Gastrocnemius medialis (tissue), 4 donors: Measurements from ENCODE around the gene DPM3. TPM values are rescaled to one million over a fixed set of nuclear protein-coding genes. Genes with fewer than 3 reads are reported as not detected.
A peak's percentile ranks its signal among the peaks of the same experiment; 100 is the strongest.

ENCODE experiments used
- ATAC-seq, 2 donors: fragments of 150-250 bp; one replicate each; pipeline ENCODE4 v1.9.1; 2016
- DNase-seq, 2 donors: peaks; one replicate each; pipeline ENCODE4 v3.0.0-alpha.2; 2019
- H3K27ac ChIP-seq, 4 donors: fragments of 200-600 bp; sonication (generic); 1 replicate in 1 of 4; 2 replicates in 3 of 4; pipeline ENCODE4 v1.5.1; 2016 to 2018; ENCODE audit warnings: mild to moderate bottlenecking in 2 of 4, moderate library complexity in 1 of 4
- H3K27me3 ChIP-seq, 3 donors: fragments of 200-600 bp; sonication (generic) in 2 of 3; 1 replicate in 1 of 3; 2 replicates in 2 of 3; pipeline versions ENCODE4 v1.5.1 to v1.6.0; 2016 to 2019; ENCODE audit warnings: mild to moderate bottlenecking in 1 of 3, moderate library complexity in 1 of 3
- H3K36me3 ChIP-seq, 2 donors: fragments of 200-600 bp; sonication (generic) in 1 of 2; one replicate each; pipeline ENCODE4 v1.5.1; 2017 to 2018
- H3K4me1 ChIP-seq, 2 donors: fragments of 200-600 bp; sonication (generic) in 1 of 2; one replicate each; pipeline ENCODE4 v1.5.1; 2016 to 2017; ENCODE audit warnings: mild to moderate bottlenecking in 2 of 2
- H3K4me3 ChIP-seq, 4 donors: fragments of 200-600 bp; sonication (generic) in 3 of 4; 1 replicate in 1 of 4; 2 replicates in 3 of 4; pipeline ENCODE4 v1.5.1; 2016 to 2019; ENCODE audit warnings: mild to moderate bottlenecking in 2 of 4
- H3K9me3 ChIP-seq, 3 donors: fragments of 200-600 bp; sonication (generic) in 2 of 3; 1 replicate in 1 of 3; 2 replicates in 2 of 3; pipeline ENCODE4 v1.5.1; 2016 to 2019
- CTCF ChIP-seq, 5 experiments: fragments of 450-650 bp in 3 of 5; fragments of 200-600 bp in 2 of 5; sonication (generic) in 2 of 5; IDR thresholded peaks in 4 of 5; conservative IDR thresholded peaks in 1 of 5; 1 replicate in 4 of 5; 2 replicates in 1 of 5; pipeline ENCODE4 v1.5.1; 2016 to 2019; ENCODE audit warnings: antibody characterized with exemption in 5 of 5, mild to moderate bottlenecking in 3 of 5, moderate library complexity in 3 of 5
- POLR2A ChIP-seq, 2 donors: fragments of 450-650 bp; IDR thresholded peaks; one replicate each; pipeline ENCODE4 v1.6.1; 2017; ENCODE audit warnings: antibody characterized with exemption in 2 of 2, mild to moderate bottlenecking in 2 of 2, moderate library complexity in 2 of 2
- in situ Hi-C, 4 donors: fragments of 200-750 bp; cut with MboI; loops; one replicate each; pipeline versions ENCODE4 v1.15.0 to v1.8.0; 2017; ENCODE audit warnings: low sequenced_read_pairs in 4 of 4
- intact Hi-C: fragments of 100-400 bp; cut with DNase I; formaldehyde crosslinking; loops from one replicate; pipeline ENCODE4 v1.15.1; 2023; ENCODE audit warnings: low total_unique reads
- total RNA-seq, 4 donors: library from RNA; depleted of rRNA; stranded (reverse); fragments of >200 nt; gene quantifications; one replicate each; pipeline versions ENCODE4 v1.1.0 to v1.2.3, GENCODE V29; 2016

The DPM3 gene
- total RNA-seq, 4 donors from 2014 or later = 7.3 to 69.5 (median 57.9) TPM

- no peak for ATAC-seq
- Histone ChIP-seq H3K27ac (peak overlapping the region; percentile 96 to 100 (median 98)), H3K4me3 (peak overlapping the region; percentile 82 to 93 (median 87)), H3K36me3 (peaks cover 0 to 12% of the 10 kb centered on the region in 2 donors), H3K27me3 (peaks cover 3 to 9% (median 6%) of the 10 kb centered on the region in 3 donors), H3K4me1 (peaks cover 59 to 60% of the 10 kb centered on the region in 2 donors), H3K9me3 (no peaks in the 10 kb centered on the region)
- no peak for TF ChIP-seq CTCF (IDR thresholded peaks at IDR 0.05 in 4 of 5, conservative IDR thresholded peaks at IDR 0.05 in 1 of 5)
- TF ChIP-seq POLR2A (IDR thresholded peaks at IDR 0.05) = no peak
- no peak for DNase-seq
- intact Hi-C loops (loop anchor here (2.0 to 10.0 kb wide), 2 partner anchors 38 to 730 kb away; partner anchors contain the start of genes IL6R, KRTCAP2 and TRIM46), in situ Hi-C loops (no loop called here)
Observed at GRCh38 chr1:155134322-155134721, 6.0 kb downstream of the DPM3 start.

- no peak for TF ChIP-seq POLR2A (IDR thresholded peaks at IDR 0.05)
- no peak for TF ChIP-seq CTCF (IDR thresholded peaks at IDR 0.05 in 4 of 5, conservative IDR thresholded peaks at IDR 0.05 in 1 of 5)
- in situ Hi-C loops = no loop called here
- Histone ChIP-seq H3K27ac (peak overlapping the region; percentile 96 to 100 (median 98)), H3K27me3 (peaks cover 4 to 11% (median 6%) of the 10 kb centered on the region in 3 donors), H3K36me3 (peaks cover 0 to 12% of the 10 kb centered on the region in 2 donors), H3K4me3 (no peak overlapping the region), H3K4me1 (peaks cover 54 to 55% of the 10 kb centered on the region in 2 donors), H3K9me3 (no peaks in the 10 kb centered on the region)
- no peak for DNase-seq
- no peak for ATAC-seq
- intact Hi-C loops = loop anchor here (2.0 to 10.0 kb wide), 2 partner anchors 39 to 729 kb away; partner anchors contain the start of genes IL6R, KRTCAP2 and TRIM46
Observed at GRCh38 chr1:155133799-155134281, 6.5 kb downstream of the DPM3 start.

GRCh38 chr1:155131856-155132255 is 8.5 kb downstream of the DPM3 start:
- no peak for ATAC-seq
- intact Hi-C loops = loop anchor here (10.0 kb wide), 1 partner anchor 727 kb away; the partner anchor contains the start of gene IL6R
- H3K4me3 ChIP-seq = peak overlapping the region in 1 of 4 donors; percentile 80

GRCh38 chr1:155131285-155131684 is 9.0 kb downstream of the DPM3 start:
- peak overlapping the region in 3 of 4 donors; percentile 64 to 80 (median 67) for H3K4me3 ChIP-seq
- peaks cover 41 to 59% of the 10 kb centered on the region in 2 donors for H3K4me1 ChIP-seq

More at GRCh38 chr1:155131856-155132255, 8.5 kb downstream of the DPM3 start:
- no peak for TF ChIP-seq POLR2A (IDR thresholded peaks at IDR 0.05)
- no peak for TF ChIP-seq CTCF (IDR thresholded peaks at IDR 0.05 in 4 of 5, conservative IDR thresholded peaks at IDR 0.05 in 1 of 5)
- DNase-seq = no peak
- peaks cover 14 to 30% (median 20%) of the 10 kb centered on the region in 3 donors for H3K27me3 ChIP-seq
- in situ Hi-C loops = no loop called here
- H3K27ac ChIP-seq = peak overlapping the region; percentile 80 to 100 (median 88)
- peaks cover 45 to 60% of the 10 kb centered on the region in 2 donors for H3K4me1 ChIP-seq
- peaks cover 0 to 12% of the 10 kb centered on the region in 2 donors for H3K36me3 ChIP-seq
- H3K9me3 ChIP-seq = no peaks in the 10 kb centered on the region

More at GRCh38 chr1:155131285-155131684, 9.0 kb downstream of the DPM3 start:
- in situ Hi-C loops (no loop called here), intact Hi-C loops (loop anchor here (10.0 kb wide), 1 partner anchor 726 kb away; the partner anchor contains the start of gene IL6R)
- Histone ChIP-seq H3K9me3 (no peaks in the 10 kb centered on the region), H3K36me3 (peaks cover 0 to 12% of the 10 kb centered on the region in 2 donors), H3K27ac (peak overlapping the region; percentile 80 to 100 (median 88)), H3K27me3 (peaks cover 14 to 36% (median 26%) of the 10 kb centered on the region in 3 donors)
- no peak for TF ChIP-seq CTCF (IDR thresholded peaks at IDR 0.05 in 4 of 5, conservative IDR thresholded peaks at IDR 0.05 in 1 of 5)
- TF ChIP-seq POLR2A (IDR thresholded peaks at IDR 0.05) = no peak
- peak; percentile 77 to 85 for DNase-seq
- peak; percentile 9 to 46 for ATAC-seq
